GM12878 (cell line): Measurements from ENCODE around the gene PGM5. TPM values are rescaled to one million over a fixed set of nuclear protein-coding genes. Genes with fewer than 3 reads are reported as not detected.

ENCODE experiments used
- ATAC-seq: fragments of 200-7000 bp; cut with Tn5 transposase; 3 replicates; pipeline ENCODE4 v1.9.1; 2020; ENCODE audit warnings: mild to moderate bottlenecking, moderate library complexity
- BruUV-seq: library from RNA; stranded (reverse); fragments of 400-500 nt; replicated peaks from 2 replicates; lab custom pipeline; 2021; lab: Mats Ljungman, UMichigan
- CTCF ChIA-PET: fragments of 300-600 bp; sonication (Branson Sonifier 250); formaldehyde crosslinking; extraction: SDS; loops from one replicate; lab custom pipeline; 2021; ENCODE audit warnings: inconsistent platforms; lab: Yijun Ruan, JAX
- POLR2A ChIA-PET: fragments of 350-600 bp; formaldehyde crosslinking; extraction: SDS; loops from one replicate; lab custom pipeline; 2021; ENCODE audit warnings: inconsistent platforms; lab: Charles Lee
- RAD21 ChIA-PET: fragments of 300-600 bp; sonication (Branson Sonifier 250); formaldehyde crosslinking; loops from one replicate; lab custom pipeline; 2023; ENCODE audit warnings: antibody characterized with exemption; ENCODE audit not compliant: unreplicated experiment; lab: Charles Lee
- SMC1A ChIA-PET: fragments of 300-600 bp; sonication (Branson Sonifier 250); formaldehyde crosslinking; loops from one replicate; lab custom pipeline; 2023; ENCODE audit not compliant: unreplicated experiment, uncharacterized antibody; lab: Charles Lee
- DNase-seq: peaks from one replicate; pipeline ENCODE4 v3.0.0-alpha.2; 2011; ENCODE audit warnings: low read depth, low spot score
- FAIRE-seq: peaks from 3 replicates; lab custom pipeline; 2011; peaks lifted over from hg19 to GRCh38; lab: Jason Lieb, UNC
- H2AFZ ChIP-seq: 2 replicates; pipeline ENCODE4 v1.6.0; 2011; ENCODE audit warnings: low read depth, low read length, control low read depth; ENCODE audit not compliant: control insufficient read depth
- H3K27ac ChIP-seq: 2 replicates; pipeline ENCODE4 v1.5.1; 2011; ENCODE audit warnings: control low read depth; ENCODE audit not compliant: control insufficient read depth, insufficient read depth
- H3K27me3 ChIP-seq, 2 experiments: replicated peaks in 1 of 2; 2 replicates each; pipeline versions ENCODE4 v1.6.0 to v1.6.1; 2011; ENCODE audit warnings: low read length in 1 of 2; ENCODE audit not compliant: control insufficient read depth in 2 of 2, insufficient read depth in 2 of 2
- H3K36me3 ChIP-seq, 2 experiments: 2 replicates each; pipeline ENCODE4 v1.5.1; 2011; ENCODE audit warnings: low read length in 1 of 2; ENCODE audit not compliant: control insufficient read depth in 2 of 2, insufficient read depth in 2 of 2
- H3K4me1 ChIP-seq: 2 replicates; pipeline ENCODE4 v1.6.1; 2011; ENCODE audit warnings: mild to moderate bottlenecking, low read length, moderate library complexity, mixed read lengths; ENCODE audit not compliant: control insufficient read depth, insufficient read depth
- H3K4me2 ChIP-seq: 2 replicates; pipeline ENCODE4 v1.6.0; 2011; ENCODE audit warnings: control low read depth; ENCODE audit not compliant: control insufficient read depth, insufficient read depth
- H3K4me3 ChIP-seq: fragments of 200-600 bp; sonication (generic); 2 replicates; pipeline ENCODE4 v1.5.1; 2016
- H3K79me2 ChIP-seq: 2 replicates; pipeline ENCODE4 v1.6.0; 2011; ENCODE audit warnings: low read length; ENCODE audit not compliant: control insufficient read depth, insufficient read depth
- H3K9ac ChIP-seq: 2 replicates; pipeline ENCODE4 v1.8.0; 2011; ENCODE audit warnings: low read length, control low read depth, mixed read lengths; ENCODE audit not compliant: control insufficient read depth, insufficient read depth
- H3K9me3 ChIP-seq: replicated peaks from 3 replicates; pipeline ENCODE4 v1.5.1; 2011; ENCODE audit warnings: mild to moderate bottlenecking, low read length; ENCODE audit not compliant: control insufficient read depth, insufficient read depth
- H4K20me1 ChIP-seq: 2 replicates; pipeline ENCODE4 v1.6.0; 2011; ENCODE audit not compliant: control insufficient read depth, insufficient read depth
- BCL3 ChIP-seq: IDR thresholded peaks from 2 replicates; pipeline ENCODE4 v1.6.1; 2011; ENCODE audit warnings: borderline replicate concordance, low read depth, mild to moderate bottlenecking, moderate library complexity, low read length; ENCODE audit not compliant: insufficient read depth, poor library complexity, severe bottlenecking
- CTCF ChIP-seq, 3 experiments: IDR thresholded peaks in 2 of 3; conservative IDR thresholded peaks in 1 of 3; 2 replicates each; pipeline ENCODE4 v1.5.1; 2011; ENCODE audit warnings: low read depth in 3 of 3, low read length in 3 of 3, mild to moderate bottlenecking in 3 of 3, control low read depth in 2 of 3, moderate library complexity in 2 of 3, inconsistent platforms in 1 of 3, mixed read lengths in 1 of 3; ENCODE audit not compliant: control insufficient read depth in 2 of 3, insufficient read depth in 1 of 3; ENCODE audit errors: extremely low read depth in 1 of 3
- RAD21 ChIP-seq: IDR thresholded peaks from 2 replicates; pipeline ENCODE4 v1.6.1; 2011; ENCODE audit warnings: mild to moderate bottlenecking, low read depth, low read length, moderate library complexity; ENCODE audit not compliant: insufficient read depth
- WGBS: methylation state at CpG from one replicate; pipeline ENCODE4 v1.1.6; 2016; ENCODE audit warnings: low lambda C conversion rate; ENCODE audit not compliant: insufficient replicate concordance, insufficient coverage; ENCODE audit errors: missing lambda C conversion rate; 5-methylcytosine and 5-hydroxymethylcytosine counted together
- in situ Hi-C: fragments of 300-500 bp; cut with MboI; formaldehyde crosslinking; loops from 9 replicates; pipeline ENCODE4 v1.14.3; 2018; ENCODE audit warnings: mixed read lengths
- intact Hi-C: fragments of 100-400 bp; cut with micrococcal nuclease; formaldehyde crosslinking; loops from one replicate; pipeline ENCODE4 v1.14.2; 2022; ENCODE audit not compliant: unreplicated experiment
- polyA plus RNA-seq, 11 experiments: library from polyadenylated mRNA; depleted of rRNA in 4 of 11; unstranded in 6 of 11; stranded (reverse) in 5 of 11; fragments of >200 nt; fragmentation: Nextera tagmentation in 4 of 11; fragmentation: Illumina TruSeq in 1 of 11; extraction: Ambion mirVana in 4 of 11; extraction: Trizol in 1 of 11; gene quantifications; 1 replicate in 1 of 11; 2 replicates in 10 of 11; pipeline versions ENCODE4 v1.2.1 to v1.2.3, GENCODE V29; 2011 to 2016; ENCODE audit warnings: inconsistent platforms in 2 of 11, missing spikeins in 2 of 11, low read depth in 1 of 11
- total RNA-seq, 4 experiments: library from RNA; depleted of rRNA in 3 of 4; stranded (reverse); fragments of >200 nt in 3 of 4; fragmentation: Illumina TruSeq in 1 of 4; extraction: Trizol in 1 of 4; gene quantifications; 2 replicates each; pipeline versions ENCODE4 v1.2.1 to v1.2.3, GENCODE V29; 2013 to 2021

The PGM5 gene
- total and polyA plus RNA-seq, 10 of the 15 experiments (the other 5 are each of a cell fraction or from before 2014, with no cell fraction given): 0.28 to 0.73 TPM; not detected in 8

DNA sequence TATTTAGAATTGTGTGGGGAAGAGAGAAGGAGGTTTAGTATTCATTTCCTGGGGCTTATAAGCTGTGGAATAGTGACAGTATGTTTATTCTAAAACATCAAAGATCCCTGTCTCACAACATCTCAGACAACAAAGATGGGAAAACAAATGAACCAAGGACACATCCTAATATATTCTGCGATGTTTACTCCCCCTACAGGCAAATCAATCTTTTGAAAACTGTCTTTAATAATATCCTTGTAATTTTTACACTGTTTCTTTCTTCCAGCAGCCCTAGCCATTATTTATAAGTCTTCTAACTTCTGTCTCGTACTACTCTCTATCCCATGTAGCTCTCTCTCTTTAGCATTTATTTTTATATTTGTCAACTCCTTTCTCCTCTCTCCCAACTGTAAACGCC, 217.7 kb downstream of the PGM5 start:
- Histone ChIP-seq H3K9ac (no peak overlapping the region), H3K9me3 (peaks cover 7% of the 10 kb centered on the region; the same call in 2 of the 3 replicates), H3K4me3 (no peak overlapping the region), H3K27me3 (peaks cover 0 to 4% of the 10 kb centered on the region in 2 experiments; a peak in 1 of 4 replicates), H2AFZ (no peak overlapping the region), H4K20me1 (no peaks in the 10 kb centered on the region), H3K27ac (no peak overlapping the region), H3K79me2 (no peaks in the 10 kb centered on the region), H3K36me3 (no peaks in the 10 kb centered on the region), H3K4me1 (peaks cover 24% of the 10 kb centered on the region), H3K4me2 (no peak overlapping the region)
- in situ Hi-C loops (loop anchor here (25.0 kb wide), 1 partner anchor 212 kb away; the partner anchor contains the start of gene PGM5), intact Hi-C loops (no loop called here)
- TF ChIP-seq CTCF (IDR thresholded peaks at IDR 0.05 in 2 of 3, conservative IDR thresholded peaks at IDR 0.05 in 1 of 3; ENCODE audit: control insufficient read depth in 2 of 3, extremely low read depth in 1 of 3, insufficient read depth in 1 of 3, low read depth in 3 of 3, low read length in 3 of 3) (peak; percentile 10 to 25 (median 13); a peak in 1 of 6 replicates), BCL3 (no peak), RAD21 (0 out of 2 replicates have a peak, but pooled peaks have one; percentile 26)
- SMC1A ChIA-PET: interaction anchor here (1.1 to 1.4 kb wide), 2 partner anchors 12 to 62 kb away, joined by 3 read pairs; no protein-coding TSS in a partner anchor
- POLR2A ChIA-PET: no interaction called here
- RAD21 ChIA-PET: interaction anchor here (1.4 kb wide), 1 partner anchor 231 kb away, joined by 5 read pairs; no protein-coding TSS in a partner anchor
- DNase-seq: no peak
- no peak for FAIRE-seq
- CTCF ChIA-PET: interaction anchor here (1.0 to 5.6 kb wide), 7 partner anchors 9 to 425 kb away, joined by 3 to 60 read pairs (median 5); no protein-coding TSS in a partner anchor
- no TSS peak for BruUV-seq
- ATAC-seq: no peak
- WGBS: 13% methylated on average over 3 of the region's 3 CpGs
